ENCODE data around the gene DOCK9. TPM values are rescaled to one million over a fixed set of nuclear protein-coding genes. Genes with fewer than 3 reads are reported as not detected.

Gene DOCK9
- total and polyA plus RNA-seq, 2 experiments from 2014 or later = 32.8 to 39.1 TPM

DNA sequence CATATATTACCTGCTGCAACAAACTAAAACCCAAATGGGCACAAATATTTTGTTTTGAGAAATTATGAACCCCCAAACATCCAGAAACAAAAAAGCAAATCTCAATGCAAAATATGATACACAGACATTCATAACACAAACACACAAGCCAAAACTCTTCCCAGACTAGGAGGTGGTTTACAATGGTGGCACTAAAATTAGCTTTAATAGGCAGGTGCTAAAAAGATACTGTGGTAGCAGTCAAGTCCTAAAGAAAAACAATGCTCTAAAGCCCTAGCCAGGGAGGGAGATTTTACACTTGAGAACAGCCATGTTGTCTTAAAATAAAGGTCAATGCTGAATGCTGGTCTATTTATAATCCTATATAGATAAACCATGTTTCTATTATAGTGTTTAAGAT, 65.0 kb downstream of the DOCK9 start:
- no peaks in the 10 kb centered on the region for H3K27me3 ChIP-seq
- H3K4me3 ChIP-seq = no peak overlapping the region
- no peaks in the 10 kb centered on the region for H3K36me3 ChIP-seq
- H3K9me3 ChIP-seq (ENCODE audit: low read depth) = no peaks in the 10 kb centered on the region
- TF ChIP-seq, protein P1, sequence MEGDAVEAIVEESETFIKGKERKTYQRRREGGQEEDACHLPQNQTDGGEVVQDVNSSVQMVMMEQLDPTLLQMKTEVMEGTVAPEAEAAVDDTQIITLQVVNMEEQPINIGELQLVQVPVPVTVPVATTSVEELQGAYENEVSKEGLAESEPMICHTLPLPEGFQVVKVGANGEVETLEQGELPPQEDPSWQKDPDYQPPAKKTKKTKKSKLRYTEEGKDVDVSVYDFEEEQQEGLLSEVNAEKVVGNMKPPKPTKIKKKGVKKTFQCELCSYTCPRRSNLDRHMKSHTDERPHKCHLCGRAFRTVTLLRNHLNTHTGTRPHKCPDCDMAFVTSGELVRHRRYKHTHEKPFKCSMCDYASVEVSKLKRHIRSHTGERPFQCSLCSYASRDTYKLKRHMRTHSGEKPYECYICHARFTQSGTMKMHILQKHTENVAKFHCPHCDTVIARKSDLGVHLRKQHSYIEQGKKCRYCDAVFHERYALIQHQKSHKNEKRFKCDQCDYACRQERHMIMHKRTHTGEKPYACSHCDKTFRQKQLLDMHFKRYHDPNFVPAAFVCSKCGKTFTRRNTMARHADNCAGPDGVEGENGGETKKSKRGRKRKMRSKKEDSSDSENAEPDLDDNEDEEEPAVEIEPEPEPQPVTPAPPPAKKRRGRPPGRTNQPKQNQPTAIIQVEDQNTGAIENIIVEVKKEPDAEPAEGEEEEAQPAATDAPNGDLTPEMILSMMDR (IDR thresholded peaks at IDR 0.05; ENCODE audit: low read depth, low read length) = no peak
- no peak for DNase-seq (ENCODE audit: low read depth in 1 of 2, low spot score in 1 of 2)
- peak overlapping the region; percentile 49 for H3K27ac ChIP-seq
- peaks cover 41% of the 10 kb centered on the region for H3K4me1 ChIP-seq (ENCODE audit: low read depth)

DNA sequence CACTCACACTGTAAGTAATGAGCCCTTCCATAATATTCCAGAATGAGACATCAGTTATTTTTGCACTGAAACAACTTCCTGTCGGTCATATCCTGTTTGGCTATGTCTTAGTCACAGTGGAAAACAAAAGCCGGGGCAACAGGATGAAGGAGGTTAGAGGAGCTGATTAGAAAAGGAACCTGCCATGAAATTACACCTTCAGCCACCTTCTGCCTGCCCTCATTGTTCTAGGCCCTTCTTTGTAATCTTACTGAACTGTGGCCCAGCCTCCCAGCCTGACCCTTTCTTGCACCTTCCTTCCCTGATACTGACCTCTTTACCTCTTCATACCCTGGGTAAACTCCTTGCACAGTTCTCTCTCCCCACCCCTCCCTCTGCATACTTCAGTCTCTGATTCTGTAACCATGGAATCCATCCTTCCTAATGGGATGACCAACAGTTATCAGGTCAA, 67.3 kb downstream of the DOCK9 start:
- Histone ChIP-seq H3K36me3 (no peaks in the 10 kb centered on the region), H3K27me3 (no peaks in the 10 kb centered on the region), H3K9me3 (ENCODE audit: low read depth) (no peaks in the 10 kb centered on the region), H3K27ac (peak overlapping the region; percentile 58), H3K4me1 (ENCODE audit: low read depth) (peaks cover 31% of the 10 kb centered on the region), H3K4me3 (no peak overlapping the region)
- peak in 1 of 2 donors; percentile 74 for DNase-seq (ENCODE audit: low read depth in 1 of 2, low spot score in 1 of 2)
- TF ChIP-seq, protein P1 (IDR thresholded peaks at IDR 0.05; ENCODE audit: low read depth, low read length) = no peak

DNA sequence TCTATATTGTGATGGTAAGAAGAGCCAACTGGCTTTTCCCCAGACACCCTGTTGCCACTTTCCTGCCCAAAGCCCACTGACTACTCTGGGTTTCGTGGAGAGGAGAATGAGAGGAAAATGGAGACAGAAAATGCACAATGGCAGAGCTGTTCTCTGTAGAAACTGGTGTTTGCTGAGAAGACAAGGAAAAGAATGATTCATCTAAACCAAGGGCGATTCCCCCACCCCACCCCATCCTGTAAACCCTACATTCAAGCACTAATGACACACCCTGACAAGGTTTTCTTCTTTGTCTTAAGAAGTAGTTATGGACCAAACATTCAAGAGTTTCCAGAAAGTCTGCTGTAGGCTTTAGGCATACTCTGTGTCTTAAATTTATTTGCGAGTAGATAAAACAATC, 68.8 kb downstream of the DOCK9 start:
- no peak overlapping the region for H3K27ac ChIP-seq
- peaks cover 31% of the 10 kb centered on the region for H3K4me1 ChIP-seq (ENCODE audit: low read depth)
- H3K27me3 ChIP-seq = no peaks in the 10 kb centered on the region
- no peak overlapping the region for H3K4me3 ChIP-seq
- no peaks in the 10 kb centered on the region for H3K36me3 ChIP-seq
- TF ChIP-seq, protein P1 (IDR thresholded peaks at IDR 0.05; ENCODE audit: low read depth, low read length) = no peak
- DNase-seq (ENCODE audit: low read depth in 1 of 2, low spot score in 1 of 2) = no peak
- H3K9me3 ChIP-seq (ENCODE audit: low read depth) = no peaks in the 10 kb centered on the region

DNA sequence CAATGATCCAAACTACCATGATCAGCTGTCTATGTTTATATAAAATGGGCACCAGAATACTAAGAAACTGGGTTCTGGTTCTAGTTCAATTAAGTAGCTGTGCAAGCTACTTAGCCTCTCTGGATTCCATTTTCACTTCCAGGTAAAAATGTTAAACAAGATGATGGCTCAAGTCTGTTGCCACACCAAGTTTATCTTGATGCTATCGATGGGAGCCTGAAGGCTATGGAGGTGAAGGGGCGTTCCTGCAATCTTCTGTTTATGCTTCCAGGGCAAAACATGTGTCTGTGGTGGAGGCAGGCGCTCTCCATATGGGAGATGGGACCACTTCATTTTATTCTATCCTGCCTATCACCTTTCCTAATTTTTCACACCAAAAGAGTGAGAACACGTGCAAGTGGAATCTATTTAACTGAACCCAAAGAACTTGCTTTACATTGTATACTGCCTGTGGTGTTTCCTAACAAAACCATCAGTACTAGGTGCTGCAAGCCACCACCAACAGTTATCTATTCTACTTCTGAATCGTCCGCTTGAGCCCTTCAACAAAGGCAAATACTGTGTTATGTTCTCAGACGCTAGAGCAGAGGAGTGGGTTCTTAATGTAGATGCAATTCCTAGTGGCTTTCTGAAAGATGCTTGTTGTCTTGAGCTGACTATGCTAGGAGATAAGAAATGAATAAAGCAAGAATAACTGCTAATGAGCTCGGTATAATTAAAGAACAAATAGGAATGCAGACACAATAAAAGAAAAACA, 70.9 kb downstream of the DOCK9 start:
- TF ChIP-seq, protein P1 (IDR thresholded peaks at IDR 0.05; ENCODE audit: low read depth, low read length) = no peak
- H3K4me1 ChIP-seq (ENCODE audit: low read depth) = peaks cover 17% of the 10 kb centered on the region
- H3K9me3 ChIP-seq (ENCODE audit: low read depth) = no peaks in the 10 kb centered on the region
- no peak overlapping the region for H3K27ac ChIP-seq
- DNase-seq (ENCODE audit: low read depth in 1 of 2, low spot score in 1 of 2) = no peak
- H3K27me3 ChIP-seq = no peaks in the 10 kb centered on the region
- H3K36me3 ChIP-seq = peaks cover 8% of the 10 kb centered on the region
- no peak overlapping the region for H3K4me3 ChIP-seq

DNA sequence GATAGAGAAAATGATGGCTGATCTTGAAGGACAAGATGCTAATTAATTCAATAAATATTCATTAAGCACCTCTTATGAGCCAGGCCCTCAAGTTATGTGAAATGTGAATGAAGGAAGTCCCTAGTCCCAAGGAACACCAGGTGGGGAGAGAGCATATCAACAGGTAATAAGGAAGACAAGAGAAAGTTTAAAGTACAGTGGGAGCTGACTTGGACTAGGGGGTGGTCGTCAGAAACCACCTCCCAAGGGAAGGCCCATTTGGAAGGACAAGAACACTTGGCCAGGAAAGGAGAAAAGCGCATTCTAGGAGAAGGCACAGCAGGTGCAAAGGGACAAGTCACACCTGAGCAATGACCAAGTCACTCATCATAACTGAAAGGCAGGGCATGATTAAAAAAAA, 72.7 kb downstream of the DOCK9 start:
- Histone ChIP-seq H3K4me3 (no peak overlapping the region), H3K27me3 (no peaks in the 10 kb centered on the region), H3K27ac (no peak overlapping the region), H3K9me3 (ENCODE audit: low read depth) (no peaks in the 10 kb centered on the region), H3K4me1 (ENCODE audit: low read depth) (peaks cover 7% of the 10 kb centered on the region), H3K36me3 (peaks cover 8% of the 10 kb centered on the region)
- TF ChIP-seq, protein P1 (IDR thresholded peaks at IDR 0.05; ENCODE audit: low read depth, low read length) = no peak
- DNase-seq (ENCODE audit: low read depth in 1 of 2, low spot score in 1 of 2) = no peak
